Ureter (tissue), 1 donor: ENCODE results near the gene HPCAL1. TPM values are rescaled to one million over a fixed set of nuclear protein-coding genes. Genes with fewer than 3 reads are reported as not detected.

Source experiments
- DNase-seq: peaks from one replicate; pipeline ENCODE4 v3.0.0-alpha.2; 2020; ENCODE audit warnings: low spot score
- total RNA-seq: library from RNA; stranded (reverse); gene quantifications from one replicate; pipeline ENCODE4 v1.2.4, GENCODE V29; 2023
- donor health status: DM: yes; HTN: yes; CAD: no.

HPCAL1 gene
- total RNA-seq, 1 donor from 2014 or later: 17.5 TPM

- no peak for DNase-seq
Observed at GRCh38 chr2:10353931-10354330, 51.2 kb downstream of the HPCAL1 start.

- DNase-seq: no peak
Observed at GRCh38 chr2:10354399-10354798, 51.7 kb downstream of the HPCAL1 start.

- DNase-seq: no peak
Observed at GRCh38 chr2:10355471-10356438, 53.1 kb downstream of the HPCAL1 start.

GRCh38 chr2:10356439-10356811, 53.7 kb downstream of the HPCAL1 start:
- DNase-seq: no peak

- DNase-seq: no peak
Observed at GRCh38 chr2:10357193-10358169, 54.8 kb downstream of the HPCAL1 start.

GRCh38 chr2:10359246-10359645, 56.5 kb downstream of the HPCAL1 start:
- DNase-seq: no peak

- DNase-seq: no peak
Observed at GRCh38 chr2:10359731-10360329, 57.1 kb downstream of the HPCAL1 start.

GRCh38 chr2:10360460-10360849, 57.8 kb downstream of the HPCAL1 start:
- DNase-seq: no peak

- DNase-seq: no peak
Observed at GRCh38 chr2:10360850-10361588, 58.3 kb downstream of the HPCAL1 start.

GRCh38 chr2:10362096-10362897, 59.6 kb downstream of the HPCAL1 start:
- no peak for DNase-seq

- no peak for DNase-seq
Observed at GRCh38 chr2:10362898-10363454, 60.3 kb downstream of the HPCAL1 start.

- DNase-seq: no peak
Observed at GRCh38 chr2:10363861-10364610, 61.3 kb downstream of the HPCAL1 start.

- DNase-seq: no peak
Observed at GRCh38 chr2:10365412-10365811, 62.7 kb downstream of the HPCAL1 start.

GRCh38 chr2:10366601-10367270, 64.0 kb downstream of the HPCAL1 start:
- no peak for DNase-seq

GRCh38 chr2:10367472-10368439, 65.1 kb downstream of the HPCAL1 start:
- no peak for DNase-seq

GRCh38 chr2:10368491-10369231, 66.0 kb downstream of the HPCAL1 start:
- DNase-seq: no peak
